SU-DHL-6 (cell line): ENCODE measurements around the gene RNF157.

Experiments
- H2AFZ ChIP-seq: fragments of 200-600 bp; sonication (generic); 2 replicates; pipeline ENCODE4 v1.6.1; 2014; ENCODE audit warnings: low read depth, mild to moderate bottlenecking, moderate library complexity, mixed read lengths, antibody characterized with exemption, low read length; ENCODE audit not compliant: severe bottlenecking
- H3F3A ChIP-seq: fragments of 200-600 bp; shearing (Covaris generic); 2 replicates; pipeline ENCODE4 v1.6.0; 2016; ENCODE audit warnings: antibody characterized with exemption, mild to moderate bottlenecking; ENCODE audit not compliant: insufficient read depth
- H3K27ac ChIP-seq: fragments of 200-600 bp; sonication (generic); 2 replicates; pipeline ENCODE4 v1.5.1; 2016; ENCODE audit warnings: low read depth, mild to moderate bottlenecking, low read length, moderate library complexity, mixed read lengths
- H3K27me3 ChIP-seq: fragments of 200-600 bp; sonication (generic), shearing (Covaris generic); 2 replicates; pipeline ENCODE4 v1.6.0; 2014; ENCODE audit warnings: mild to moderate bottlenecking, low read length
- H3K36me3 ChIP-seq: fragments of 200-600 bp; sonication (generic); 2 replicates; pipeline ENCODE4 v1.6.1; 2014; ENCODE audit warnings: mild to moderate bottlenecking, low read length, mixed read lengths
- H3K4me2 ChIP-seq: fragments of 300-600, 200-600 bp; shearing (Covaris generic), sonication (generic); 2 replicates; pipeline ENCODE4 v1.6.0; 2014; ENCODE audit warnings: low read length, low read depth, mild to moderate bottlenecking; ENCODE audit not compliant: poor library complexity, severe bottlenecking
- H3K4me3 ChIP-seq: fragments of 200-600 bp; sonication (generic); 2 replicates; pipeline ENCODE4 v1.5.1; 2014; ENCODE audit warnings: antibody characterized with exemption, low read length, mild to moderate bottlenecking, mixed read lengths; ENCODE audit not compliant: insufficient read depth, poor library complexity, severe bottlenecking
- H3K79me2 ChIP-seq: fragments of 200-600 bp; sonication (generic); 2 replicates; pipeline ENCODE4 v1.6.1; 2014; ENCODE audit warnings: mild to moderate bottlenecking, low read length, moderate library complexity; ENCODE audit not compliant: insufficient read depth
- H3K9ac ChIP-seq: fragments of 200-600 bp; sonication (generic); 2 replicates; pipeline ENCODE4 v1.7.0; 2014; ENCODE audit warnings: mild to moderate bottlenecking, low read length
- H3K9me2 ChIP-seq: fragments of 200-600 bp; sonication (generic); replicated peaks from 2 replicates; pipeline ENCODE4 v1.6.1; 2014; ENCODE audit warnings: low read length; ENCODE audit not compliant: insufficient read depth
- H3K9me3 ChIP-seq: fragments of 200-600 bp; sonication (generic); 2 replicates; pipeline ENCODE4 v1.6.1; 2014; ENCODE audit warnings: low read length, mixed read lengths; ENCODE audit not compliant: insufficient read depth
- H4K20me1 ChIP-seq: fragments of 200-600 bp; sonication (generic); 2 replicates; pipeline ENCODE4 v1.6.1; 2014; ENCODE audit warnings: low read depth, mild to moderate bottlenecking, antibody characterized with exemption, low read length, moderate library complexity, mixed read lengths
- CTCF ChIP-seq: fragments of 200-600 bp; sonication (generic); IDR thresholded peaks from one replicate; pipeline ENCODE4 v1.5.1; 2017; ENCODE audit warnings: antibody characterized with exemption, mild to moderate bottlenecking, low read length, moderate library complexity; ENCODE audit not compliant: insufficient read depth, poor library complexity, severe bottlenecking
- EZH2phosphoT487 ChIP-seq: fragments of 200-600 bp; sonication (generic), shearing (Covaris generic); conservative IDR thresholded peaks from 2 replicates; pipeline ENCODE4 v1.6.1; 2018; ENCODE audit warnings: mild to moderate bottlenecking, antibody characterized with exemption, low read length, moderate library complexity, mixed read lengths

RNF157 gene

GRCh38 chr17:76138234-76138895, 101.9 kb downstream of the RNF157 start:
- Histone ChIP-seq H3K79me2 (no peaks in the 10 kb centered on the region), H3K4me2 (no peak overlapping the region), H4K20me1 (no peaks in the 10 kb centered on the region), H3K27ac (no peak overlapping the region), H3K36me3 (no peaks in the 10 kb centered on the region), H3K9ac (no peak overlapping the region), H3K9me3 (no peaks in the 10 kb centered on the region), H3K9me2 (no peaks in the 10 kb centered on the region), H3K27me3 (no peaks in the 10 kb centered on the region), H3F3A (no peaks in the 10 kb centered on the region), H3K4me3 (no peak overlapping the region), H2AFZ (no peak overlapping the region)
- TF ChIP-seq EZH2phosphoT487, result no peak

- Histone ChIP-seq H3F3A (no peaks in the 10 kb centered on the region), H3K36me3 (no peaks in the 10 kb centered on the region), H4K20me1 (no peaks in the 10 kb centered on the region), H2AFZ (no peak overlapping the region), H3K4me3 (no peak overlapping the region), H3K9me3 (no peaks in the 10 kb centered on the region), H3K79me2 (no peaks in the 10 kb centered on the region), H3K9me2 (no peaks in the 10 kb centered on the region), H3K9ac (no peak overlapping the region), H3K27me3 (no peaks in the 10 kb centered on the region), H3K27ac (no peak overlapping the region), H3K4me2 (no peak overlapping the region)
- no peak for TF ChIP-seq EZH2phosphoT487
- TF ChIP-seq CTCF, result no peak
Measured at GRCh38 chr17:76137351-76138233, 102.7 kb downstream of the RNF157 start.

- no peak for TF ChIP-seq CTCF
- TF ChIP-seq EZH2phosphoT487, result no peak
- Histone ChIP-seq H3K9me3 (no peaks in the 10 kb centered on the region), H3K27me3 (no peaks in the 10 kb centered on the region)
Measured at GRCh38 chr17:76137001-76137350, 103.3 kb downstream of the RNF157 start.

More at GRCh38 chr17:76137001-76137350, 103.3 kb downstream of the RNF157 start:
- H3K9me2 ChIP-seq, result no peaks in the 10 kb centered on the region
- no peaks in the 10 kb centered on the region for H3K36me3 ChIP-seq
- H3K4me2 ChIP-seq, result no peak overlapping the region
- no peak overlapping the region for H3K4me3 ChIP-seq
- no peaks in the 10 kb centered on the region for H3F3A ChIP-seq
- H4K20me1 ChIP-seq, result no peaks in the 10 kb centered on the region
- no peak overlapping the region for H3K27ac ChIP-seq
- no peaks in the 10 kb centered on the region for H3K79me2 ChIP-seq
- H3K9ac ChIP-seq, result no peak overlapping the region
- no peak overlapping the region for H2AFZ ChIP-seq
